GM12874 (cell line): ENCODE results near the gene PTPRF.

Experiments
- CTCF ChIP-seq: IDR thresholded peaks from 2 replicates; pipeline ENCODE4 v1.5.1; 2011; ENCODE audit warnings: low read depth, mild to moderate bottlenecking, control low read depth, low read length, moderate library complexity; ENCODE audit not compliant: insufficient read depth

PTPRF gene

GRCh38 chr1:43614891-43615290 is 84.2 kb downstream of the PTPRF start:
- no peak for TF ChIP-seq CTCF

- TF ChIP-seq CTCF: no peak
Observed at GRCh38 chr1:43616383-43616782, 85.7 kb downstream of the PTPRF start.

GRCh38 chr1:43617011-43617410 is 86.3 kb downstream of the PTPRF start:
- TF ChIP-seq CTCF: no peak

GRCh38 chr1:43617668-43618067 is 87.0 kb downstream of the PTPRF start:
- no peak for TF ChIP-seq CTCF

GRCh38 chr1:43618521-43619313 is 88.0 kb downstream of the PTPRF start:
- TF ChIP-seq CTCF: no peak

GRCh38 chr1:43619314-43619790 is 88.7 kb downstream of the PTPRF start:
- TF ChIP-seq CTCF: no peak

GRCh38 chr1:43619996-43620920 is 89.6 kb downstream of the PTPRF start:
- no peak for TF ChIP-seq CTCF
